ENCODE data around the gene SSTR5.

SSTR5 gene

GRCh38 chr16:1112506-1113184 is 40.1 kb downstream of the SSTR5 start:
- no peak for TF ChIP-seq CTCF (conservative IDR thresholded peaks at IDR 0.05; ENCODE audit: low read depth, low read length)
- DNase-seq (ENCODE audit: low read depth): no peak

DNA sequence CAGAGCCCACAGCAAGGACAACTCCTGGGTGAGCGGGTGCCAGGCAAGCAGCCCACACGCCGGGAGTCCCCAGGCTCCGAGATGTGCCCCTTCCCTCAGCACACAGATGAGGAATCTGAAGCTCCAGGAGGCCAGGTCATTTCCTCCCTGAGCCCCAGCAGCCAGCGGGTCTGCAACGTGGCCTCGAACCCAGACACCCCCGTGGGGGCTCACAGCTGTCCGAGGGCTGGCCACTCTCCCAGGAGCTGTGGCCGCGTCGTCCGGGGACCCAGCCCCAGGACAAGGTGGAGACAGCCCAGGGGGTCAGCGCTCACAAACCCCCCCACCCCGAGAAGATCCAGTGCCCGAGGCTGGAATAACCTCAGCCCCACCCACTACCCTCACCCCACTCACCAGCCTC is 40.9 kb downstream of the SSTR5 start:
- no peak overlapping the region for H3K4me3 ChIP-seq (ENCODE audit: low read depth, low read length)
- TF ChIP-seq CTCF (conservative IDR thresholded peaks at IDR 0.05; ENCODE audit: low read depth, low read length): no peak
- DNase-seq (ENCODE audit: low read depth): no peak

More at GRCh38 chr16:1112506-1113184, 40.1 kb downstream of the SSTR5 start:
- H3K4me3 ChIP-seq (ENCODE audit: low read depth, low read length): no peak overlapping the region

GRCh38 chr16:1113889-1114526 is 41.5 kb downstream of the SSTR5 start:
- TF ChIP-seq CTCF (conservative IDR thresholded peaks at IDR 0.05; ENCODE audit: low read depth, low read length): no peak
- no peak overlapping the region for H3K4me3 ChIP-seq (ENCODE audit: low read depth, low read length)
- no peak for DNase-seq (ENCODE audit: low read depth)

- no peak for DNase-seq (ENCODE audit: low read depth)
- H3K4me3 ChIP-seq (ENCODE audit: low read depth, low read length): no peak overlapping the region
- TF ChIP-seq CTCF (conservative IDR thresholded peaks at IDR 0.05; ENCODE audit: low read depth, low read length): no peak
These were observed 44.1 kb downstream of the SSTR5 start for GRCh38 chr16:1116693-1117077.

- DNase-seq (ENCODE audit: low read depth): no peak
- H3K4me3 ChIP-seq (ENCODE audit: low read depth, low read length): no peak overlapping the region
- TF ChIP-seq CTCF (conservative IDR thresholded peaks at IDR 0.05; ENCODE audit: low read depth, low read length): no peak
These were observed 44.8 kb downstream of the SSTR5 start for GRCh38 chr16:1117176-1117900.

- H3K4me3 ChIP-seq (ENCODE audit: low read depth, low read length): no peak overlapping the region
- DNase-seq (ENCODE audit: low read depth): no peak
- TF ChIP-seq CTCF (conservative IDR thresholded peaks at IDR 0.05; ENCODE audit: low read depth, low read length): no peak
These were observed 45.4 kb downstream of the SSTR5 start for GRCh38 chr16:1117926-1118325.

All from choroid plexus epithelial cell (primary cell).